ENCODE data around the gene NFIA.

The NFIA gene

GRCh38 chr1:61139775-61140549 lies 57.6 kb downstream of the NFIA start:
- H3K4me3 ChIP-seq: no peak overlapping the region

GRCh38 chr1:61140778-61141177 lies 58.4 kb downstream of the NFIA start:
- H3K4me3 ChIP-seq: no peak overlapping the region
- peak overlapping the region in 13 of 21 experiments; percentile 10 to 73 (median 58) for H3K27ac ChIP-seq

More at GRCh38 chr1:61139775-61140549, 57.6 kb downstream of the NFIA start:
- H3K27ac ChIP-seq: peak overlapping the region in 4 of 21 experiments; percentile 1 to 69 (median 10)

- H3K27ac ChIP-seq: peak overlapping the region in 15 of 21 experiments; percentile 10 to 73 (median 58)
- H3K4me3 ChIP-seq: no peak overlapping the region
Observed at GRCh38 chr1:61141288-61142042, 59.1 kb downstream of the NFIA start.

- H3K27ac ChIP-seq: peak overlapping the region in 13 of 21 experiments; percentile 4 to 62 (median 49)
- no peak overlapping the region for H3K4me3 ChIP-seq
Observed at GRCh38 chr1:61142043-61142440, 59.7 kb downstream of the NFIA start.

- Histone ChIP-seq H3K4me3 (no peak overlapping the region), H3K27ac (peak overlapping the region in 14 of 21 experiments; percentile 6 to 66 (median 40))
Observed at GRCh38 chr1:61142726-61143500, 60.6 kb downstream of the NFIA start.

GRCh38 chr1:61143821-61144424 lies 61.6 kb downstream of the NFIA start:
- Histone ChIP-seq H3K4me3 (no peak overlapping the region), H3K27ac (peak overlapping the region in 9 of 21 experiments; percentile 21 to 66 (median 50))

- Histone ChIP-seq H3K4me3 (no peak overlapping the region), H3K27ac (no peak overlapping the region)
Observed at GRCh38 chr1:61149010-61149860, 66.9 kb downstream of the NFIA start.

- no peak overlapping the region for H3K27ac ChIP-seq
Observed at GRCh38 chr1:61151565-61151964, 69.2 kb downstream of the NFIA start.

GRCh38 chr1:61152066-61152465 lies 69.7 kb downstream of the NFIA start:
- peak overlapping the region in 1 of 21 experiments; percentile 24 for H3K27ac ChIP-seq
- H3K4me3 ChIP-seq: no peak overlapping the region

More at GRCh38 chr1:61151565-61151964, 69.2 kb downstream of the NFIA start:
- no peak overlapping the region for H3K4me3 ChIP-seq

GRCh38 chr1:61152469-61153105 lies 70.2 kb downstream of the NFIA start:
- Histone ChIP-seq H3K27ac (peak overlapping the region in 1 of 21 experiments; percentile 24), H3K4me3 (no peak overlapping the region)

GRCh38 chr1:61156576-61157467 lies 74.5 kb downstream of the NFIA start:
- peak overlapping the region in 4 of 21 experiments; percentile 3 to 68 (median 38) for H3K27ac ChIP-seq
- H3K4me3 ChIP-seq: no peak overlapping the region

- Histone ChIP-seq H3K4me3 (no peak overlapping the region), H3K27ac (peak overlapping the region in 6 of 21 experiments; percentile 10 to 68 (median 28))
Observed at GRCh38 chr1:61157468-61157987, 75.2 kb downstream of the NFIA start.

GRCh38 chr1:61158591-61158990 lies 76.2 kb downstream of the NFIA start:
- no peak overlapping the region for H3K27ac ChIP-seq
- H3K4me3 ChIP-seq: no peak overlapping the region

GRCh38 chr1:61160526-61160925 lies 78.2 kb downstream of the NFIA start:
- Histone ChIP-seq H3K4me3 (no peak overlapping the region), H3K27ac (no peak overlapping the region)

GRCh38 chr1:61162520-61163258 lies 80.3 kb downstream of the NFIA start:
- Histone ChIP-seq H3K4me3 (no peak overlapping the region), H3K27ac (no peak overlapping the region)

- no peak overlapping the region for H3K4me3 ChIP-seq
- no peak overlapping the region for H3K27ac ChIP-seq
Observed at GRCh38 chr1:61163355-61163754, 81.0 kb downstream of the NFIA start.
